GM18498 (cell line): Measurements from ENCODE around the gene CRADD.

Experiments used
- ATAC-seq: cut with Tn5 transposase; IDR thresholded peaks from one replicate; pipeline ENCODE4 v1.9.1; 2021; ENCODE audit warnings: mild to moderate bottlenecking, moderate library complexity; ENCODE audit not compliant: unreplicated experiment

CRADD gene

GRCh38 chr12:93804392-93805179 is 127.4 kb downstream of the CRADD start:
- no peak for ATAC-seq

GRCh38 chr12:93805736-93806141 is 128.6 kb downstream of the CRADD start:
- ATAC-seq, result no peak

GRCh38 chr12:93807354-93807753 is 130.2 kb downstream of the CRADD start:
- ATAC-seq, result no peak

- no peak for ATAC-seq
Measured at GRCh38 chr12:93808169-93808899, 131.2 kb downstream of the CRADD start.

GRCh38 chr12:93812626-93813025 is 135.5 kb downstream of the CRADD start:
- no peak for ATAC-seq

GRCh38 chr12:93813186-93813585 is 136.0 kb downstream of the CRADD start:
- no peak for ATAC-seq

GRCh38 chr12:93813972-93814821 is 137.0 kb downstream of the CRADD start:
- no peak for ATAC-seq

GRCh38 chr12:93818488-93819049 is 141.4 kb downstream of the CRADD start:
- no peak for ATAC-seq

- no peak for ATAC-seq
Measured at GRCh38 chr12:93819050-93819491, 141.9 kb downstream of the CRADD start.

- no peak for ATAC-seq
Measured at GRCh38 chr12:93823616-93824391, 146.6 kb downstream of the CRADD start.

- ATAC-seq, result no peak
Measured at GRCh38 chr12:93824514-93825500, 147.6 kb downstream of the CRADD start.

GRCh38 chr12:93825501-93825888 is 148.3 kb downstream of the CRADD start:
- no peak for ATAC-seq

- ATAC-seq, result no peak
Measured at GRCh38 chr12:93825931-93826555, 148.9 kb downstream of the CRADD start.

- no peak for ATAC-seq
Measured at GRCh38 chr12:93827179-93827578, 150.0 kb downstream of the CRADD start.

GRCh38 chr12:93827669-93828068 is 150.5 kb downstream of the CRADD start:
- no peak for ATAC-seq

- no peak for ATAC-seq
Measured at GRCh38 chr12:93829016-93829415, 151.8 kb downstream of the CRADD start.

- no peak for ATAC-seq
Measured at GRCh38 chr12:93831374-93831773, 154.2 kb downstream of the CRADD start.

- ATAC-seq, result no peak
Measured at GRCh38 chr12:93832131-93832530, 155.0 kb downstream of the CRADD start.

- ATAC-seq, result no peak
Measured at GRCh38 chr12:93833946-93834345, 156.8 kb downstream of the CRADD start.
